CD4-positive, alpha-beta T cell (primary cell): ENCODE results near the gene CAMTA1. TPM values are rescaled to one million over a fixed set of nuclear protein-coding genes. Genes with fewer than 3 reads are reported as not detected.

Source experiments
- ATAC-seq: fragments of 200-7000 bp; cut with Tn5 transposase; one replicate; pipeline ENCODE4 v1.10.0; 2022; ENCODE audit warnings: mild to moderate bottlenecking; ENCODE audit not compliant: poor library complexity
- CTCF ChIA-PET: fragments of 350-600 bp; sonication (Branson Sonifier 250); formaldehyde crosslinking; loops from one replicate; lab custom pipeline; 2021; ENCODE audit warnings: antibody characterized with exemption, inconsistent platforms; lab: Charles Lee
- POLR2A ChIA-PET: fragments of 350-600 bp; sonication (Branson Sonifier 250); formaldehyde crosslinking; loops from one replicate; lab custom pipeline; 2021; ENCODE audit warnings: antibody characterized with exemption, inconsistent platforms; lab: Charles Lee
- DNase-seq, 14 experiments: peaks; one replicate each; pipeline ENCODE4 v3.0.0-alpha.2; 2013 to 2020; ENCODE audit warnings: mixed read lengths in 2 of 14
- H3K27ac ChIP-seq, 2 donors: one replicate each; pipeline versions ENCODE4 v1.5.1 to v1.7.0; 2013; ENCODE audit warnings: low read length in 2 of 2, low read depth in 1 of 2, mild to moderate bottlenecking in 1 of 2
- H3K27me3 ChIP-seq, 2 experiments: 1 replicate in 1 of 2; 2 replicates in 1 of 2; pipeline versions ENCODE4 v1.6.1 to v1.7.0; 2013; ENCODE audit warnings: low read length in 2 of 2, control low read depth in 1 of 2, mild to moderate bottlenecking in 1 of 2, moderate library complexity in 1 of 2; ENCODE audit not compliant: insufficient read depth in 2 of 2, control insufficient read depth in 1 of 2
- H3K36me3 ChIP-seq: one replicate; pipeline ENCODE4 v1.6.1; 2013; ENCODE audit warnings: low read length, control low read depth; ENCODE audit not compliant: insufficient read depth
- H3K4me1 ChIP-seq: one replicate; pipeline ENCODE4 v1.6.1; 2013; ENCODE audit warnings: low read length, control low read depth; ENCODE audit not compliant: insufficient read depth
- H3K4me3 ChIP-seq: one replicate; pipeline ENCODE4 v1.5.1; 2013; ENCODE audit warnings: mild to moderate bottlenecking, low read length, moderate library complexity
- H3K9me3 ChIP-seq, 2 experiments: 1 replicate in 1 of 2; 2 replicates in 1 of 2; pipeline versions ENCODE4 v1.6.1 to v1.7.0; 2013; ENCODE audit warnings: low read length in 2 of 2, mild to moderate bottlenecking in 2 of 2, control low read depth in 1 of 2, moderate library complexity in 1 of 2; ENCODE audit not compliant: control insufficient read depth in 1 of 2, insufficient read depth in 1 of 2
- H3K27ac Mint-ChIP-seq: one replicate; pipeline ENCODE4 v1.8.0; 2020; ENCODE audit warnings: mixed read lengths
- H3K27me3 Mint-ChIP-seq: one replicate; pipeline ENCODE4 v1.8.0; 2021; ENCODE audit warnings: mixed read lengths
- H3K36me3 Mint-ChIP-seq: one replicate; pipeline ENCODE4 v1.8.0; 2021; ENCODE audit warnings: low read depth, mixed read lengths
- H3K4me1 Mint-ChIP-seq: one replicate; pipeline ENCODE4 v1.8.0; 2021; ENCODE audit warnings: low read depth, mixed read lengths
- H3K4me3 Mint-ChIP-seq: one replicate; pipeline ENCODE4 v1.8.0; 2020; ENCODE audit warnings: mild to moderate bottlenecking, mixed read lengths
- H3K9me3 Mint-ChIP-seq: one replicate; pipeline ENCODE4 v1.8.0; 2020; ENCODE audit warnings: mixed read lengths
- intact Hi-C, 2 experiments: fragments of 100-400 bp; cut with DNase I in 1 of 2; cut with micrococcal nuclease in 1 of 2; formaldehyde crosslinking; loops; one replicate each; pipeline versions ENCODE4 v1.15.1 to v1.9.0; 2023 to 2025; cut with DNase I, micrococcal nuclease
- total RNA-seq, 174 experiments: library from RNA in 2 of 174; stranded (reverse) in 2 of 174; gene quantifications; one replicate each; pipeline ENCODE4 v1.2.3 and lab custom pipeline; 2021 to 2026
- TF ChIP-seq, protein P1 (sequence below): fragments of 200-600 bp; IDR thresholded peaks from one replicate; pipeline ENCODE4 v1.8.0; 2022; ENCODE audit warnings: antibody characterized with exemption, mild to moderate bottlenecking

The CAMTA1 gene
- total RNA-seq, 2 experiments from 2014 or later: 38.6 to 39.3 TPM

DNA sequence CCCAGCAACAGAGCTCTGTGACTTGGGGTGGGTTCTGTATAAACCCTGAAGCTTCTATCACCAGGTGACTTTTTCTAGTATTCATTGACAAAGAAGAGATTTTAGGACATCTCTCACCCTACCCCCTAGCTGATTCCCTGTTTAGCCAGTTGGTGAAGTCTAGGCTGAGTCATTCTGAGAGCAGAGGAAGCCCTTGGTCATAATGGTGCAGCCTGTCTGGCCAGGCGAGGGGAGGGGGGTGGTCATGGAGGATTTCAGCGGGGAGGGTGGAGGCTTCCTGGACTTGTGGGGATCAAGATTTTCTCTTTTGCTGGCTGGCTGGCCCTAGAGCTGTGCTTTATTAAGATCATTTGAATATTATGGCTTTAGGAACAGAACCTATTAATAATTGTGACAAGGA lies 262.6 kb downstream of the CAMTA1 start:
- Mint-ChIP-seq H3K27me3 (peaks cover 13% of the 10 kb centered on the region), H3K4me1 (no peaks in the 10 kb centered on the region), H3K9me3 (no peaks in the 10 kb centered on the region), H3K4me3 (no peak overlapping the region), H3K27ac (no peak overlapping the region), H3K36me3 (no peaks in the 10 kb centered on the region)
- ChIA-PET CTCF (no interaction called here), POLR2A (no interaction called here)
- Histone ChIP-seq H3K9me3 (peaks cover 0 to 5% of the 10 kb centered on the region in 2 experiments), H3K27me3 (peaks cover 0 to 6% of the 10 kb centered on the region in 2 experiments), H3K36me3 (no peaks in the 10 kb centered on the region), H3K4me3 (no peak overlapping the region), H3K4me1 (no peaks in the 10 kb centered on the region), H3K27ac (no peak overlapping the region)
- intact Hi-C loops: no loop called here
- ATAC-seq (no peak), DNase-seq (no peak)
- TF ChIP-seq, protein P1, sequence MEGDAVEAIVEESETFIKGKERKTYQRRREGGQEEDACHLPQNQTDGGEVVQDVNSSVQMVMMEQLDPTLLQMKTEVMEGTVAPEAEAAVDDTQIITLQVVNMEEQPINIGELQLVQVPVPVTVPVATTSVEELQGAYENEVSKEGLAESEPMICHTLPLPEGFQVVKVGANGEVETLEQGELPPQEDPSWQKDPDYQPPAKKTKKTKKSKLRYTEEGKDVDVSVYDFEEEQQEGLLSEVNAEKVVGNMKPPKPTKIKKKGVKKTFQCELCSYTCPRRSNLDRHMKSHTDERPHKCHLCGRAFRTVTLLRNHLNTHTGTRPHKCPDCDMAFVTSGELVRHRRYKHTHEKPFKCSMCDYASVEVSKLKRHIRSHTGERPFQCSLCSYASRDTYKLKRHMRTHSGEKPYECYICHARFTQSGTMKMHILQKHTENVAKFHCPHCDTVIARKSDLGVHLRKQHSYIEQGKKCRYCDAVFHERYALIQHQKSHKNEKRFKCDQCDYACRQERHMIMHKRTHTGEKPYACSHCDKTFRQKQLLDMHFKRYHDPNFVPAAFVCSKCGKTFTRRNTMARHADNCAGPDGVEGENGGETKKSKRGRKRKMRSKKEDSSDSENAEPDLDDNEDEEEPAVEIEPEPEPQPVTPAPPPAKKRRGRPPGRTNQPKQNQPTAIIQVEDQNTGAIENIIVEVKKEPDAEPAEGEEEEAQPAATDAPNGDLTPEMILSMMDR: no peak

GRCh38 chr1:7048395-7048794 lies 263.1 kb downstream of the CAMTA1 start:
- Mint-ChIP-seq H3K4me1 (no peaks in the 10 kb centered on the region), H3K4me3 (no peak overlapping the region), H3K36me3 (no peaks in the 10 kb centered on the region), H3K27ac (no peak overlapping the region), H3K9me3 (no peaks in the 10 kb centered on the region), H3K27me3 (peaks cover 18% of the 10 kb centered on the region)
- H3K9me3 ChIP-seq: peaks cover 0 to 5% of the 10 kb centered on the region in 2 experiments
- ChIA-PET POLR2A (no interaction called here), CTCF (no interaction called here)
- H3K36me3 ChIP-seq: no peaks in the 10 kb centered on the region
- intact Hi-C loops: no loop called here
- DNase-seq (no peak), ATAC-seq (no peak)
- TF ChIP-seq, protein P1: no peak
- H3K27me3 ChIP-seq: peaks cover 0 to 6% of the 10 kb centered on the region in 2 experiments
- H3K4me3 ChIP-seq: no peak overlapping the region
- H3K27ac ChIP-seq: no peak overlapping the region
- H3K4me1 ChIP-seq: no peaks in the 10 kb centered on the region

GRCh38 chr1:7049913-7050625 lies 264.8 kb downstream of the CAMTA1 start:
- Histone ChIP-seq H3K9me3 (peaks cover 0 to 5% of the 10 kb centered on the region in 2 experiments), H3K27ac (no peak overlapping the region), H3K4me3 (no peak overlapping the region), H3K4me1 (no peaks in the 10 kb centered on the region), H3K36me3 (no peaks in the 10 kb centered on the region), H3K27me3 (peaks cover 0 to 2% of the 10 kb centered on the region in 2 experiments)
- H3K36me3 Mint-ChIP-seq: no peaks in the 10 kb centered on the region
- H3K27ac Mint-ChIP-seq: no peak overlapping the region
- H3K4me3 Mint-ChIP-seq: no peak overlapping the region
- POLR2A ChIA-PET: no interaction called here
- CTCF ChIA-PET: no interaction called here
- H3K9me3 Mint-ChIP-seq: no peaks in the 10 kb centered on the region
- no peaks in the 10 kb centered on the region for H3K4me1 Mint-ChIP-seq
- intact Hi-C loops: no loop called here
- ATAC-seq (no peak), DNase-seq (no peak)
- TF ChIP-seq, protein P1: no peak
- H3K27me3 Mint-ChIP-seq: peaks cover 21% of the 10 kb centered on the region
